HEK293T (cell line): ENCODE measurements around the gene CACNA1C.

Source experiments
- ARNT ChIP-seq: fragments of 450-650 bp; IDR thresholded peaks from 2 replicates; pipeline ENCODE4 v1.6.1; 2017; ENCODE audit warnings: mild to moderate bottlenecking
- BHLHE40 ChIP-seq: fragments of 450-650 bp; IDR thresholded peaks from 2 replicates; pipeline ENCODE4 v1.6.1; 2016; ENCODE audit warnings: mild to moderate bottlenecking, moderate library complexity, borderline replicate concordance
- ELF4 ChIP-seq: fragments of 450-650 bp; IDR thresholded peaks from 2 replicates; pipeline ENCODE4 v1.6.1; 2017; ENCODE audit warnings: antibody characterized with exemption
- FOXA1 ChIP-seq: fragments of 450-650 bp; IDR thresholded peaks from 2 replicates; pipeline ENCODE4 v1.6.1; 2016; ENCODE audit warnings: mild to moderate bottlenecking
- FOXK2 ChIP-seq: fragments of 450-650 bp; IDR thresholded peaks from 2 replicates; pipeline ENCODE4 v1.6.1; 2016; ENCODE audit warnings: mild to moderate bottlenecking
- HDGF ChIP-seq: fragments of 450-650 bp; IDR thresholded peaks from 2 replicates; pipeline ENCODE4 v1.6.1; 2017; ENCODE audit warnings: antibody characterized with exemption, borderline replicate concordance
- L3MBTL2 ChIP-seq: fragments of 450-650 bp; conservative IDR thresholded peaks from 2 replicates; pipeline ENCODE4 v1.6.1; 2016; ENCODE audit warnings: mild to moderate bottlenecking
- LEF1 ChIP-seq: fragments of 450-650 bp; IDR thresholded peaks from 2 replicates; pipeline ENCODE4 v1.6.1; 2017; ENCODE audit warnings: mild to moderate bottlenecking, borderline replicate concordance
- PKNOX1 ChIP-seq: fragments of 450-650 bp; IDR thresholded peaks from 2 replicates; pipeline ENCODE4 v1.6.1; 2016
- SP1 ChIP-seq: fragments of 450-650 bp; IDR thresholded peaks from 2 replicates; pipeline ENCODE4 v1.6.1; 2017
- SUZ12 ChIP-seq: fragments of 450-650 bp; IDR thresholded peaks from 2 replicates; pipeline ENCODE4 v1.6.1; 2016; ENCODE audit warnings: mild to moderate bottlenecking
- TARDBP ChIP-seq: fragments of 450-650 bp; IDR thresholded peaks from 2 replicates; pipeline ENCODE4 v1.6.1; 2016
- ZNF384 ChIP-seq: fragments of 450-650 bp; IDR thresholded peaks from 2 replicates; pipeline ENCODE4 v1.6.1; 2016

GRCh38 chr12:2341871-2342270 is 289.1 kb downstream of the CACNA1C start:
- no peak for TF ChIP-seq FOXK2
- no peak for TF ChIP-seq ZNF384
- no peak for TF ChIP-seq SP1
- TF ChIP-seq L3MBTL2: no peak
- no peak for TF ChIP-seq SUZ12
- no peak for TF ChIP-seq PKNOX1
- no peak for TF ChIP-seq HDGF
- no peak for TF ChIP-seq LEF1
- no peak for TF ChIP-seq FOXA1
- TF ChIP-seq ARNT: no peak
- no peak for TF ChIP-seq ELF4
- TF ChIP-seq TARDBP: no peak
- no peak for TF ChIP-seq BHLHE40
